Lung (tissue), 12 donors: Measurements from ENCODE around the gene ACP7. TPM values are rescaled to one million over a fixed set of nuclear protein-coding genes. Genes with fewer than 3 reads are reported as not detected.

Experiments
- ATAC-seq: fragments of 200-7000 bp; cut with Tn5 transposase; one replicate; pipeline ENCODE4 v1.9.1; 2020; ENCODE audit warnings: moderate number of reproducible peaks; ENCODE audit not compliant: insufficient read depth, low FRiP score
- DNase-seq, 3 donors: peaks; one replicate each; pipeline ENCODE4 v3.0.0-alpha.2; 2013 to 2017
- H3K27ac ChIP-seq, 2 donors: one replicate each; pipeline ENCODE4 v1.5.1; 2013; ENCODE audit warnings: mild to moderate bottlenecking in 2 of 2, moderate library complexity in 2 of 2, control low read depth in 1 of 2, inconsistent platforms in 1 of 2, low read depth in 1 of 2, low read length in 1 of 2
- H3K27me3 ChIP-seq, 3 donors: one replicate each; pipeline ENCODE4 v1.5.1; 2013; ENCODE audit warnings: low read length in 2 of 3; ENCODE audit not compliant: control insufficient read depth in 3 of 3, insufficient read depth in 3 of 3
- H3K36me3 ChIP-seq, 4 donors: one replicate each; pipeline ENCODE4 v1.5.1; 2013; ENCODE audit warnings: low read length in 4 of 4, mild to moderate bottlenecking in 1 of 4, moderate library complexity in 1 of 4; ENCODE audit not compliant: control insufficient read depth in 4 of 4, insufficient read depth in 4 of 4
- H3K4me1 ChIP-seq, 5 donors: one replicate each; pipeline ENCODE4 v1.5.1; 2013; ENCODE audit warnings: low read length in 5 of 5, mild to moderate bottlenecking in 2 of 5, moderate library complexity in 1 of 5; ENCODE audit not compliant: control insufficient read depth in 5 of 5, insufficient read depth in 5 of 5
- H3K4me3 ChIP-seq: one replicate; pipeline ENCODE4 v1.5.1; 2013; ENCODE audit warnings: mild to moderate bottlenecking, control low read depth, moderate library complexity
- H3K9ac ChIP-seq, 2 donors: one replicate each; pipeline ENCODE4 v1.5.1; 2013; ENCODE audit warnings: low read length in 2 of 2, control low read depth in 1 of 2; ENCODE audit not compliant: insufficient read depth in 1 of 2
- H3K9me3 ChIP-seq, 4 donors: one replicate each; pipeline ENCODE4 v1.5.1; 2013; ENCODE audit warnings: low read length in 3 of 4, mild to moderate bottlenecking in 1 of 4, moderate library complexity in 1 of 4; ENCODE audit not compliant: control insufficient read depth in 4 of 4, insufficient read depth in 3 of 4
- WGBS, 2 donors: extraction: QIAGEN DNeasy Blood & Tissue Kit; methylation state at CpG; one replicate each; pipeline ENCODE4 v1.1.7; 2013; 5-methylcytosine and 5-hydroxymethylcytosine counted together
- polyA plus RNA-seq, 2 donors: library from polyadenylated mRNA; stranded (reverse); fragments of 200-250 nt; gene quantifications; one replicate each; pipeline ENCODE4 v1.2.1, GENCODE V29; 2013
- total RNA-seq, 2 donors: library from RNA; depleted of rRNA in 1 of 2; stranded (reverse); fragments of >200 nt in 1 of 2; gene quantifications; one replicate each; pipeline ENCODE4 v1.2.1, GENCODE V29; 2014 to 2021
- TF ChIP-seq, protein P1 (sequence below): IDR thresholded peaks from 2 replicates; pipeline ENCODE4 v1.5.1; 2012; ENCODE audit warnings: mild to moderate bottlenecking; ENCODE audit errors: control extremely low read depth, extremely low read depth
- donor health status: control.
- donor health status: control.
- donor health status: Bipolar disorder and iron deficiency.
- donor health status: healthy.
- donor health status: DM: yes; HTN: yes; CAD: no.

The ACP7 gene
- total and polyA plus RNA-seq, 4 donors, result 0.03 TPM; not detected in 3

DNA sequence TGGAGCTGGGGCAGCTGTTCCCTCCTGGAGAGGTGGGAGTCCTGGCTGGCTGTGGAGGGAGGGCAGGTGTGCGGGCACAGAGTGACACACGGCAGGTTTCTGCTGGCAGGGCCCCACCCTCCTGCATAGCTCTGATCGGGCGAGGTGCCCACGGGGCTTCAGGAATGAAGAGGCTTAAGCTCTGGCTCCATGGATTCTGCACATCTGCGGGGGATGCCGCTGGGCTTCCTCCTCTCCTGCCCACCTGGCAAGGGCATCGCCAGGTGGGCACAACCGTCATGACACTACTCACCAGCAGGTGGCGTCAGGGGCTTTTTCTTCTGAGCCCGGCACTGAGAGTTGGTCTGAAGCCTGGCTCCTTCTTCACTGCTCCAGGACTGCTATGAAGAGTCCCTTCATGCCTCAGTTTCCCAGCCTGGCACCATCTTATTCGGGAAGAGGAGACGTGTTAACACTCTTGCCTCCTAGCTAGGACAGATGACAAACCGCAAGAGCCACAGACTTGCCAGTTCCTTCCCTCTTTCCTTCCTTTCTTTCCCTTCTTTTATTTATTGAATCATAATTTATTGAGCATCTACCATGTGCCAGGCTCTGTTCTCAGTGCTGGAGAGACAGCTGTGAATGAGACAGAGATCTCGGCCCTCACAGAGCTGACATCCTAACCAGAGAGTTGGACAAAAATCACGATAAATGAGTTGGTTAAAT, 26.2 kb downstream of the ACP7 start:
- peak in 2 of 3 donors; percentile 48 to 57 for DNase-seq
- WGBS, 2 donors, result 22 to 24% methylated on average over 15 to 16 of the region's 16 CpGs

GRCh38 chr19:39111593-39112199, 27.5 kb downstream of the ACP7 start:
- H3K36me3 ChIP-seq, result no peaks in the 10 kb centered on the region
- H3K27ac ChIP-seq, result no peak overlapping the region
- WGBS, 2 donors, result 49 to 56% methylated on average over 15 to 18 of the region's 18 CpGs
- no peaks in the 10 kb centered on the region for H3K27me3 ChIP-seq
- ATAC-seq, result no peak
- H3K9me3 ChIP-seq, result peaks cover 0 to 2% (median 0%) of the 10 kb centered on the region in 4 donors
- no peak for DNase-seq
- TF ChIP-seq, protein P1, sequence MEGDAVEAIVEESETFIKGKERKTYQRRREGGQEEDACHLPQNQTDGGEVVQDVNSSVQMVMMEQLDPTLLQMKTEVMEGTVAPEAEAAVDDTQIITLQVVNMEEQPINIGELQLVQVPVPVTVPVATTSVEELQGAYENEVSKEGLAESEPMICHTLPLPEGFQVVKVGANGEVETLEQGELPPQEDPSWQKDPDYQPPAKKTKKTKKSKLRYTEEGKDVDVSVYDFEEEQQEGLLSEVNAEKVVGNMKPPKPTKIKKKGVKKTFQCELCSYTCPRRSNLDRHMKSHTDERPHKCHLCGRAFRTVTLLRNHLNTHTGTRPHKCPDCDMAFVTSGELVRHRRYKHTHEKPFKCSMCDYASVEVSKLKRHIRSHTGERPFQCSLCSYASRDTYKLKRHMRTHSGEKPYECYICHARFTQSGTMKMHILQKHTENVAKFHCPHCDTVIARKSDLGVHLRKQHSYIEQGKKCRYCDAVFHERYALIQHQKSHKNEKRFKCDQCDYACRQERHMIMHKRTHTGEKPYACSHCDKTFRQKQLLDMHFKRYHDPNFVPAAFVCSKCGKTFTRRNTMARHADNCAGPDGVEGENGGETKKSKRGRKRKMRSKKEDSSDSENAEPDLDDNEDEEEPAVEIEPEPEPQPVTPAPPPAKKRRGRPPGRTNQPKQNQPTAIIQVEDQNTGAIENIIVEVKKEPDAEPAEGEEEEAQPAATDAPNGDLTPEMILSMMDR, result no peak
- H3K4me3 ChIP-seq, result no peak overlapping the region
- H3K9ac ChIP-seq, result no peak overlapping the region
- peaks cover 0 to 4% (median 0%) of the 10 kb centered on the region in 5 donors for H3K4me1 ChIP-seq

More for the DNA sequence above, 26.2 kb downstream of the ACP7 start:
- Histone ChIP-seq H3K27me3 (no peaks in the 10 kb centered on the region), H3K9ac (no peak overlapping the region), H3K27ac (no peak overlapping the region), H3K4me1 (peaks cover 0 to 4% (median 0%) of the 10 kb centered on the region in 5 donors), H3K4me3 (no peak overlapping the region), H3K36me3 (no peaks in the 10 kb centered on the region), H3K9me3 (peaks cover 0 to 2% (median 0%) of the 10 kb centered on the region in 4 donors)
- TF ChIP-seq, protein P1, result peak; percentile 59
- peak; percentile 34 for ATAC-seq

DNA sequence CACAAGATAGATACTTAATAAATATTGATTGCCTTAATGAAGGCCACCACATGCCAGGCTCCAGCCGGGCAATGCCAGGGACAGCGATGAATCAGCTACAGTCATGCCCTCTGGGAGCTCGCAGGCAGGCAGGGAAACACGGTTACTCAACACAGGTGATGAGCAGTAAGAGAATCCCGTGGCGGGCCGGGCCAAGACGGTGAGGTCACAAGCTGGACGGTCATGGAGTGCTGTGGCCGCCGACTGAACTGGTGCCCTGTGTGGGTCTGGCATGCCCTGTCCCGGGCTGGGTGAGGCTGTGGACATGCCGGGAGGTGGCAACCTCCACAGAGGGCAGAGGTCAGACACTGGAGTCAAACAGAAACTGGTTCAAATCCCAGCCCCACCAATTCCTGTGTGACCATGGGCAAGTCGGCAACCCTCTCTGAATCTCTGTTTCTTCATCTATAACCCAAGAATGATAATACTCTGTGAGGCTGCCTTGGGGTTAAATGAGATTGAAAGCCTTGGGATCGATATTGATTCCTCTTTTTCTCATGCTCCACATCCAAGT, 28.2 kb downstream of the ACP7 start:
- no peaks in the 10 kb centered on the region for H3K36me3 ChIP-seq
- no peak overlapping the region for H3K4me3 ChIP-seq
- peaks cover 0 to 2% (median 0%) of the 10 kb centered on the region in 4 donors for H3K9me3 ChIP-seq
- H3K4me1 ChIP-seq, result peaks cover 0 to 4% (median 0%) of the 10 kb centered on the region in 5 donors
- H3K27ac ChIP-seq, result no peak overlapping the region
- TF ChIP-seq, protein P1, result no peak
- H3K9ac ChIP-seq, result no peak overlapping the region
- no peaks in the 10 kb centered on the region for H3K27me3 ChIP-seq
- DNase-seq (no peak), ATAC-seq (no peak)
- WGBS, 2 donors, result 86 to 90% methylated on average over 15 of the region's 15 CpGs
